HG02884 (cell line): ENCODE results near the gene MRPS34.

Source experiments
- ATAC-seq: cut with Tn5 transposase; IDR thresholded peaks from one replicate; pipeline ENCODE4 v1.9.1; 2021; ENCODE audit warnings: mild to moderate bottlenecking, moderate library complexity; ENCODE audit not compliant: unreplicated experiment

The MRPS34 gene

GRCh38 chr16:1794908-1795666, 22.2 kb upstream of the MRPS34 start:
- no peak for ATAC-seq

GRCh38 chr16:1794221-1794871, 21.4 kb upstream of the MRPS34 start:
- no peak for ATAC-seq

GRCh38 chr16:1793578-1794220, 20.8 kb upstream of the MRPS34 start, which contains the start of gene IGFALS:
Gene IGFALS (minus strand): TSS chr16:1793705. CDS start chr16:1793652, 53 bp downstream.
- ATAC-seq, result no peak

- ATAC-seq, result no peak
Observed at GRCh38 chr16:1792836-1793577, 20.1 kb upstream of the MRPS34 start.

GRCh38 chr16:1791943-1792812, 19.2 kb upstream of the MRPS34 start:
- no peak for ATAC-seq

- no peak for ATAC-seq
Observed at GRCh38 chr16:1791256-1791942, 18.5 kb upstream of the MRPS34 start.

GRCh38 chr16:1790611-1791255, 17.8 kb upstream of the MRPS34 start:
- ATAC-seq, result no peak

- ATAC-seq, result no peak
Observed at GRCh38 chr16:1790261-1790610, 17.3 kb upstream of the MRPS34 start.

GRCh38 chr16:1789643-1790045, 16.7 kb upstream of the MRPS34 start:
- ATAC-seq, result no peak

- no peak for ATAC-seq
Observed at GRCh38 chr16:1788708-1789100, 15.8 kb upstream of the MRPS34 start.

GRCh38 chr16:1788095-1788707, 15.3 kb upstream of the MRPS34 start:
- ATAC-seq, result no peak

GRCh38 chr16:1787322-1788094, 14.6 kb upstream of the MRPS34 start:
- no peak for ATAC-seq

- ATAC-seq, result no peak
Observed at GRCh38 chr16:1787056-1787321, 14.1 kb upstream of the MRPS34 start.

GRCh38 chr16:1786242-1787055, 13.5 kb upstream of the MRPS34 start:
- ATAC-seq, result no peak

GRCh38 chr16:1785846-1786170, 12.9 kb upstream of the MRPS34 start:
- no peak for ATAC-seq

- no peak for ATAC-seq
Observed at GRCh38 chr16:1784977-1785845, 12.3 kb upstream of the MRPS34 start.
